OCI-LY3 (cell line): ENCODE measurements around the gene SERBP1.
"Not testable (repeated sequence)": the region's sequence is repeated elsewhere in the genome, so short reads cannot be mapped to it uniquely, and the experiment has no call there.

ENCODE experiments used
- CTCF ChIP-seq: fragments of 200-600, 300-600 bp; sonication (generic); IDR thresholded peaks from 2 replicates; pipeline ENCODE4 v1.5.1; 2014; ENCODE audit warnings: antibody characterized with exemption, low read length, low read depth
- EZH2phosphoT487 ChIP-seq: fragments of 200-600 bp; shearing (Covaris generic); IDR thresholded peaks from 2 replicates; pipeline ENCODE4 v1.6.1; 2018; ENCODE audit warnings: antibody characterized with exemption, mixed run types, low read depth

DNA sequence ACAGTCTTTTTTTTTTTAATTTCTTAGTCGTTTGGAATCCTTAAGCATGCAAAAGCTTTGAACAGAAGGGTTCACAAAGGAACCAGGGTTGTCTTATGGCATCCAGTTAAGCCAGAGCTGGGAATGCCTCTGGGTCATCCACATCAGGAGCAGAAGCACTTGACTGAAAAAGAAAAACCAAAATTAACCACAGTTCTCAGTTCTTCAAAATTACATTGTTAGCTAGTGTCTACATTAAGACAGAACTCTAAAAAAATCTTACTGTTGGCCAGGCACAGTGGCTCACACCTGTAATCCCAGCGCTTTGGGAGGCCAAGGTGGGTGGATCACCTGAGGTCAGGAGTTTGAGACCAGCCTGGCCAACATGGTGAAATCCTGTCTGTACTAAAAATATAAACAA is 17.1 kb downstream of the SERBP1 start:
- not testable (repeated sequence) for TF ChIP-seq CTCF, EZH2phosphoT487
